DMS153 (cell line): Measurements from ENCODE around the gene RXFP3.
"Not testable (repeated sequence)": the region's sequence is repeated elsewhere in the genome, so short reads cannot be mapped to it uniquely, and the experiment has no call there.

ENCODE experiments used
- DNase-seq: peaks from one replicate; lab custom pipeline; 2025; lab: John Stamatoyannopoulos, UW

RXFP3 gene, protein sequence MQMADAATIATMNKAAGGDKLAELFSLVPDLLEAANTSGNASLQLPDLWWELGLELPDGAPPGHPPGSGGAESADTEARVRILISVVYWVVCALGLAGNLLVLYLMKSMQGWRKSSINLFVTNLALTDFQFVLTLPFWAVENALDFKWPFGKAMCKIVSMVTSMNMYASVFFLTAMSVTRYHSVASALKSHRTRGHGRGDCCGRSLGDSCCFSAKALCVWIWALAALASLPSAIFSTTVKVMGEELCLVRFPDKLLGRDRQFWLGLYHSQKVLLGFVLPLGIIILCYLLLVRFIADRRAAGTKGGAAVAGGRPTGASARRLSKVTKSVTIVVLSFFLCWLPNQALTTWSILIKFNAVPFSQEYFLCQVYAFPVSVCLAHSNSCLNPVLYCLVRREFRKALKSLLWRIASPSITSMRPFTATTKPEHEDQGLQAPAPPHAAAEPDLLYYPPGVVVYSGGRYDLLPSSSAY

DNA sequence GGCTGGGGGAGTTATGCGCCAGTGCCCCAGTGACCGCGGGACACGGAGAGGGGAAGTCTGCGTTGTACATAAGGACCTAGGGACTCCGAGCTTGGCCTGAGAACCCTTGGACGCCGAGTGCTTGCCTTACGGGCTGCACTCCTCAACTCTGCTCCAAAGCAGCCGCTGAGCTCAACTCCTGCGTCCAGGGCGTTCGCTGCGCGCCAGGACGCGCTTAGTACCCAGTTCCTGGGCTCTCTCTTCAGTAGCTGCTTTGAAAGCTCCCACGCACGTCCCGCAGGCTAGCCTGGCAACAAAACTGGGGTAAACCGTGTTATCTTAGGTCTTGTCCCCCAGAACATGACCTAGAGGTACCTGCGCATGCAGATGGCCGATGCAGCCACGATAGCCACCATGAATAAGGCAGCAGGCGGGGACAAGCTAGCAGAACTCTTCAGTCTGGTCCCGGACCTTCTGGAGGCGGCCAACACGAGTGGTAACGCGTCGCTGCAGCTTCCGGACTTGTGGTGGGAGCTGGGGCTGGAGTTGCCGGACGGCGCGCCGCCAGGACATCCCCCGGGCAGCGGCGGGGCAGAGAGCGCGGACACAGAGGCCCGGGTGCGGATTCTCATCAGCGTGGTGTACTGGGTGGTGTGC lies at the start of gene RXFP3:
TSS of gene RXFP3 (plus strand) at position 6 of the 636 bp plus-strand sequence. CDS start at position 361, 355 bp downstream.
- no peak for DNase-seq

DNA sequence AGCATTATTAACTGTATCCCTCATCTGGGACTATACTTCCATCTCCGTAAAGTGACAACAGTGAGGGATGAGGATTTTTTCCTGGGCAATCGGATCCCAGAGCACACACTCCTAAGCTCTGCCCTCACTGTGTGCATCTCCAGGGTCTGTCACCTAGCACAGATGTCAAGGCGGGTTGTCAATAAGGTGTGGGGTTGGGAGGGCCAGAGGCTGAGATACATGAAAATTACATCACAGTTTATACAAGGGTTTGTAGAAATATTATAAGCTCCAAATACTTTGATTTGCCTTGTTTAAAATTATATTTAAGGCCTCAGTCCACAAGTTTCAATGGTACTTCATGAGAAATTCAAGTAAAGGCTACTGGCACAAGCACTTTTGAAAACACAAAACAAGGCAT lies 48.9 kb upstream of the RXFP3 start:
- DNase-seq: no peak

DNA sequence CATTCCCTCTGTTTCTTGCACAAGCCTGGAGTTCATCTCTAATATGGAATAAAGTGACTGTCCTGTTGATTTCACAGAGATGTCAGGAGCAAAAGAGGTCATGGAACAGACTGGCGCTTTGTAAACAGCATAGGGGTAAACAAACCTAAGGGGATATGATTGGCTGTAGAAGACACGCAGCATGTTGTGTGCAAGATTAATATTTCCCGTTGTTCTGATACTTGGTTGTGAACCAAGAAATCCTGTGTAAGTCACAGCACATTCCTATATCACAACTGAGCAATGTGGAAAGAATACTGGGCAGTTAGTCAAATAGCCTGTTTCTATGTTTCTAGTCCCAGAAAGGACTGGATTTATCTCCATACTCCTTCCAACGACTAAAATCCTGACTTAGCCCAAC lies 47.6 kb upstream of the RXFP3 start:
- no peak for DNase-seq

DNA sequence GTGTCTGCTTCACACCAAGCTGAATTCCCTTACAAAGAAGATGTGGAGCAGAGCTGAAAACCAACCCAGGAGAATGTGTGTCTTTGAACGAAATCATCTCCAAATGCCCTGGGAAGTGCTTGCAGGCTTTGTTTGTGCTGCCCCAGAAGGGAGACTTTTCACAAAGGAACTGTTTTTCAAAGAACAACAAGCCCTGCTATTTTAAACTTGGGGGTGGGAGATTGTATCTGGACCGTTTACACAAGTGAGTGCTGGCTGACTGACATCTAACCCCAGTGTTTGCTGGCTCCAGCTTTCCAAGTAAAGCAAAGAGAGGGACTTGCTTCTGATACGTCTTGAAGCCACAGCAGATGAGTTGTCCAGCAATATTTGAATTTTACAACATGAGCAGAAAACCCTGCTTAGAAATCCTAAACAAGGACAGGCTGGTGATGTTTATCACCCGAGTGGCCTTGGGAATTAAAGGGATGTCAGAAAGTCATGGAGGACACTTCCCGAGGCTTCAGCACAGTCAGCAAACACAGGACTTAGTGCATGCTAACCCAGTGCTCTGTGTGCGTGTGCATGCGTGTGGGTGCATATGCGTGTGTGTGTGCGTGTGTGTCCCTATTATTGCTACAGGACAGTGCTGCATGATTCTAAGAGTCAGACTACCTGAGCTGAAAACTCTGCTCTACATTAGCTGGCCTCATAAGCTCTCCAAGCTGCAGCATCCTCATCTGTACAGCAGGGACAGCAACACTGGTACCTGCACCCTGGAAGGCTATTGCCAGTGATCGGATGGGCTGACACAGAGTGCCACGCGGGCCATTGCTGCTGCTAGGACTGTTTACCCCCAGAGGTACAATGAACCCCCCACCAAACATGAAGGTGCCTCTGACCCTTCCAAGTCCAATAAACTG lies 45.8 kb upstream of the RXFP3 start:
- no peak for DNase-seq

DNA sequence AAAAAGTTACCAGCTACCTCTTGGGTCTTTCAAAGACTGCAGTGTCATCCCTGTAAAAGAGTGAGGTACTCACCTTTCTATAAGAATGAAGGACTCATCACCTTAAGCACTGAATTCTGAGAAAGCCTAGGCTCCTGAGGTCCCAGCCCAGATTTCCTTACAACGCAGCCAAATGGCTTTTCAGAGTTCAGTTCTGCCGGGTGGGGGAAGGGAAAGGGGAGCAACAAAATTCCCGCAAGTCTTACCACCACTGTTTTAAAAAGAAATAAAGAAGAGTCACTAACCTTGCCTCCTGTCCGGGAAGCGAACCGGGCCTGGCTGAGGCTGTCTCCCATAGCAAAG lies 44.8 kb upstream of the RXFP3 start:
- DNase-seq: no peak

DNA sequence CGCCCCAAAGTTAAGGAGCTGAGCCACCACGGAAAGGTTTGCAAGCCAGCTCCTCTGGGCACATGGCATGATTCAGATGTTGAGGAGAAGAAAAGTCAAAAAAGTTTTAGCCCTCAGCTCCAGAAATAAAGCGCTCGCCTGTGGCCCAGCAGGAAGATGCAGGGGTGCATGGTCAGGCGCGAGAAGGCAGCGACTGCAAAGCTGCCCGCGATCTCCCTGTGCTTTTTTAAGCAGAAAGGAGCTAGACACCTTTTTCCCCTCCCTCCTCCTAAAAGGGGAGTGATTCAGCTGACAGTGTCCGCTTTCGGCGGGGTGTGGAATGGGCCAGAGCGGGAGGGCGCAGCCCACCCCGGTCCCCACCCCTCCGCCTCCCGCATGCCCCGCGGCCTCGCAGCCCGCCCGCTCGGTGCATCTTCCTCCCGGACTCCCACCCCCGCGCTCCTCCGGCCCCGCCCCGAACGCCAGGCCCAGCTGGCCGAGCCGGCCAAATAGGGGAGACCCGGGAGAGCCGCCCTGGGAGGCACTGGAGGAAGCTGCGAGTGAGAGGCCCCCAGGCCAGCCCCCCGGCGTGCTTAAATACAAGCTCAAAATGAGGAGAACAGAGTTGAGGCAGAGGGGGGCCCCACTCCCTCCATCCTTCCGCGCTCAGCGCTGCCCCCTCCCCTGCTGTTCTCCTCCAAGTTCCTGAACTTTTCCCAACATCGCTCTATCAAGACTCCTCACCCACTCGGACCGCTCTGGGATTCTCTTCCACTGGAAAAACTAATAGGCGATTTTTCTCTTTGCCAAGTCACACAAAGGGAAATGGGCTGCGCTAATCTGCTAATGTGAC lies 44.2 kb upstream of the RXFP3 start, which contains the start of gene ADAMTS12:
TSS of gene ADAMTS12 (minus strand) at position 203 of the 832 bp plus-strand sequence. CDS start at position 69, 134 bp downstream.
- no peak for DNase-seq

DNA sequence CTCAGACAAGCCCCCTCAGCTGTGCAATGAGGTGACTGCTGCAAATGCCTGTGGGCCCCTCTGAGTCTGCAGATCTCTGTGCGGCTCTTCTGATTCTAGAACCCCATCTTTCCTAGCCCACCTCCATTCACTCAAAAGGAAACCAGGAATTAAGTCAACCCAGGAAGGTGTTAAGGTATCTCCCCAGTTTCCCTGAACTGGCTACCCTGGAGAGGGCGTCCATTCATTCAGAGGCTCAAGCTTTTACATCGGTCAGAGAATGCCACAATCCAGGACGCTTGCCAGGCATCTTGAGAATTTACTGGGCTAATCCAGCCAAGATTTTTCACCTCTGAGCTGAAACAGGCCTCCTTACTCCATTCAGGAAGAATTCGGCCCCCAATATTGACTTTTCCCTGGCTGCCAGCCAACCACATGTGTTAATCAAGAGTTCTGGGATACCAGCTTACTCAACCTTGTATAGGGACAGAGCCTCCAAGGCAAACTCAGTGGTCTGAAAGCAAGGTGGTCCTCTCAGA lies 43.5 kb upstream of the RXFP3 start:
- no peak for DNase-seq

DNA sequence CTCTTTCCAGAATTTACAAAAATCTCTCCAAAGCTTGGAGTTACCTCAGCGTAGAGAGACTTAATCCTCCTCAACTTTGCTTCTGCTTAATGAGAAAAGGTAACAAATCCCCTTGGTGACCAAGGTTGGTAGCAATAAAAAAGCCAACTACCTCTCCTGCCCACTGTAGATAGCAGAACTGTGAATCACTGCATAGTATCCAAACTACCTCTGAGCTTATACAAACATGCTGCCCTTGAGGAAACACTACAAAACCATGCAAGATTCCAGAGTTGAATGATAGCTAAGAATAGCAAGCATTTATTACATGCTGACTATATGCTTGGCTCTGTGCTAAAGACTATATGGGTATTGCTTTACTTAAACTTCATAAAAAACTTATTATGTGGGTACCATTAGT lies 41.6 kb upstream of the RXFP3 start:
- no peak for DNase-seq

DNA sequence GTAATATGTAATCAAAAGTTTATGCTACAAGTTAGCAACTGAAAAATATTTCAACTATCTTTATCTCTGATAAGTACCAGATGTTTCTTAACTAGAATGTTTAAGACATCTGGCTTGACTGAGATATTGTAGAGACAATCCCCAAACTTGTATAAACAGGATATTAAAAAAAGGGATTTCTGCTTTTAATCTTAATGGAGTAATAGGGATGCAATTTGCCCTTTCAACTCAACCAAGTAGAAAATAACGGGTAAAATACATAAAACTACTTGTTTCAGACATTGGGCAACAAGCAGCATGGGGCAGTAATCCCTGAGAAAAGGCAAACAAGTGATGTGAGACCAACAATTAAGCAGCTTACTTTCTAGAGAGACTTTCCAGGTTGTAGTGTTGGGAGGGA lies 35.0 kb upstream of the RXFP3 start:
- DNase-seq: no peak

DNA sequence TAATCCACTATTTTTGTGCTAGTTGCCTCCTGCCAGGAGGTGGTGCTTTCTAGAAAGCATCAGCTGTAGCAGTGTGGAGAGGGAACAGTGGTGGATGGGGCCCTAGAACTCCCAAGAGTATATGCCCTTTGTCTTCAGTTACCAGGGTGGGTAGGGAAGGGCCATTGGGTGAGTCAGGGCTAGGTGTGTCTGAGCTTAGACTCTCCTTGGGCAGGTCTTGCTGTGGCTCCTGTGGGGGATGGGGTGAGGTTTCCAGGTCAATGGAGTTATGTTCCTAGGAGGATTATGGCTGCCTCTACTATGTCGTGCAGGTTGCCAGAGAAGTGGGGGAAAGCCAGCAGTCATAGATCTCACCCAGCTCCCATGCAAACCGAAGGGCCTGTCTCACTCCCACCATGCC lies 33.1 kb upstream of the RXFP3 start:
- no peak for DNase-seq

DNA sequence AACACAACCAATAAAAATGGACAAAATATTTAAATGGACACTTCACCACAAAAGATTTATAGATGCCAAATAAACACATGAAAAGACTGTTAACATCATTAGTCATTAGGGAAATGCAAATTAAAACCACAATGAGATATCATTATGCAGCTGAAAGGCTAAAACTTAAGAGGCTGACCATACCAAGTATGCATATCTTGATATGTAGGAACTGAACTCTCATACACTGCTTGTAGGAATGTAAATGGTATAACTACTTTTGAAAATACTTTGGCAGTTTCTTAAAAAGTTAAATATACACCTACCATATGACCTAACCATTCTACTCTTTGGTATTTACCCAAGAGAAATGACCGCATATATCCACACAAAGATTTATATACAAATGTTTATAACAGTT lies 30.8 kb upstream of the RXFP3 start:
- DNase-seq: no peak

DNA sequence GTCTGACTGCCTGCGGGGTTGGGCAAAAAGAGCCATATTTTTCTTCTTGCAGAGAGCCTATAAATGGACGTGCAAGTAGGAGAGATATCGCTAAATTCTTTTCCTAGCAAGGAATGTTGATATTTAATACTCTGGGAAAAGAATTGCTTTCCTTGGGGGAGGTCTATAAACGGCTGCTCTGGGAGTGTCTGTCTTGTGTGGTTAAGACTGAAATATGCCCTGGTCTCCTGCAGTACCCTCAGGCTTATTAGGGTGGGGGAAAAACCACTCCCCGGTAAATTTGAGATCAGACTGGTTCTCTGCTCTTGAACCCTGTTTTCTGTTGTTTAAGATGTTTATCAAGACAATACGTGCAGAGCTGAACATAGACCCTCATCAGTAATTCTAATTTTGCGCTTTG lies 29.9 kb upstream of the RXFP3 start:
- not testable (repeated sequence) for DNase-seq

DNA sequence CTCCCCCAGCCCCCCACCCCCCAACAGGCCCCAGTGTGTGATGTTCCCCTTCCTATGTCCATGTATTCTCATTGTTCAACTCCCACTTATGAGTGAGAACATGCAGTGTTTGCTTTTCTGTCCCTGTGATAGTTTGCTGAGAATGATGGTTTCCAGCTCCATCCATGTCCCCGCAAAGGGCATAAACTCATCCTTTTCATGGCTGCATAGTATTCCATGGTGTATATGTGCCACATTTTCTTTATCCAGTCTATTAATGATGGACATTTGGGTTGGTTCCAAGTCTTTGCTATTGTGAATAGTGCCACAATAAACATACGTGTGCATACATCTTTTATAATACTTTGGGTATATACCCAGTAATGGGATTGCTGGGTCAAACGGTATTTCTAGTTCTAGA lies 21.3 kb upstream of the RXFP3 start:
- DNase-seq: not testable (repeated sequence)

DNA sequence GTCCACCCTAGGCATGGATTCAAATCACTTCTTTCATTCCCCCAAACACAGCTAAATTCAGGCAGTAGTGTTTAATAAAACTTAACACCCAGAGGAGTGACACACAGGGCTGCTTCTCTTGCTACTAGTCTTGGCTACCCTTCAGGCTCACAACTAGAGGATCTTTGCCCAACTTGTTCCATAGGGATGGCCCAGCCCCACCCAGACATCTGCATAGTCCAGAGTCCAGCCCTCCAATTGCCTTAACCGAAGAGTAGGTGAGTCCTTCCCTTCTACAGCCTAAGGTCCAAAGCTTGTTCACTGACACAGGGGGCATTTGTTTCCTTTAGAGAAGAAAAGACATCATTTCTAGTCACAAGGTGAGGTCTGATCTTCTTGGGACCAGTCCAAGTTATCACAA lies 15.2 kb upstream of the RXFP3 start:
- DNase-seq: no peak

DNA sequence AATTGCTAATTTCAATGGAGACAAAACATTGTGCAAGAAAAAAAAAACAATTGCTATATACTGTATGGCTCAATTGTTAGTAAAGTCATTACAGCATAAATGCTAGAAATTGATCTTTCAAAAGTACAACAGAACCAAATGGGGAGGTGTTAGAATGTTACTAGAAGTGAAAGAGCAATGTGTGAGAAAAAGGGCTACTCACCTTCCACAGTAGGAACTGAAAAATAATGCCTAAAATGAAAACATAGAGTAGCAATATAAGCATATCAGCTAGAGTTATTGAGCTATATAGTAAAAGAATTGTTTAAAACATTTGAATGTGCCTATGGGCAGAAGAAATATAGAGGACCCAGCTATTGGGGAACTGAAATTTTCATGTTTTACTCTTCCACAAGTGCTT lies 10.9 kb upstream of the RXFP3 start:
- no peak for DNase-seq

DNA sequence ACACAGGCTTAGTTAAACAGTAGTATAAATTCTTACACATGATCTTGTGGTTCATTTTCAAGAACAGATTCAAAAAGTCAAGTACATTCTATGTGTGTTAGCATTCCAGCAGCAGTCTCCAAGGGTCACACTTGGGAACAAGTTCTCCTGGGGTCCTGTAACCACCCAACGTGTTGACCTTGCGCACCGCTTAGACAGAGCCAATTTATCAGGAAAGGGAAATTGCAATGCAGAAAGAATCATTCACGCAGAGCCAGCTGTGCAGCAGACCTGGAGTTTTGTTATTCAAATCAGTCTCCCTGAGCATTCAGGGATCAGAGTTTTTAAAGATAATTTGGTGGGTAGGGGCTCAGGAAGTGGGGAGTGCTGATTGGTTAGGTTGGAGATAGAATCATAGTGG lies 8.5 kb upstream of the RXFP3 start:
- DNase-seq: no peak

DNA sequence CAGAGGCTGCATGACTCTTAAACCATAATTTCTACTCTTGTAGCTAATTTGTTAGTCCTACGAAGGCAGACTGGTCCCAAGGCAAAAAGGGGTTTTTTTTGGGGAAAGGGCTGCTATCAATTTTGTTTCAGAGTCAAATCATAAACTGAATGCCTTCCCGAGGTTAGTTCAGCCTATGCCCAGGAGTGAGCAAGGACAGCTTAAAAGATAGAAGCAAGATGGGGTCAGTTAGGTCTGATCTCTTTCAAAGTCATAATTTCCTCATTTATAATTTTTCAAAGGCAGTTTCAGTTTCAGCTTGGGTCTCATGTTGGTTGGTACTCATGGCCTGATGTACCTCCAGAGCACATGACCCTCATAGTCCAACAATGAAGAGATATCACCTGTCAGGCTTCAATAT lies 7.9 kb upstream of the RXFP3 start:
- no peak for DNase-seq

DNA sequence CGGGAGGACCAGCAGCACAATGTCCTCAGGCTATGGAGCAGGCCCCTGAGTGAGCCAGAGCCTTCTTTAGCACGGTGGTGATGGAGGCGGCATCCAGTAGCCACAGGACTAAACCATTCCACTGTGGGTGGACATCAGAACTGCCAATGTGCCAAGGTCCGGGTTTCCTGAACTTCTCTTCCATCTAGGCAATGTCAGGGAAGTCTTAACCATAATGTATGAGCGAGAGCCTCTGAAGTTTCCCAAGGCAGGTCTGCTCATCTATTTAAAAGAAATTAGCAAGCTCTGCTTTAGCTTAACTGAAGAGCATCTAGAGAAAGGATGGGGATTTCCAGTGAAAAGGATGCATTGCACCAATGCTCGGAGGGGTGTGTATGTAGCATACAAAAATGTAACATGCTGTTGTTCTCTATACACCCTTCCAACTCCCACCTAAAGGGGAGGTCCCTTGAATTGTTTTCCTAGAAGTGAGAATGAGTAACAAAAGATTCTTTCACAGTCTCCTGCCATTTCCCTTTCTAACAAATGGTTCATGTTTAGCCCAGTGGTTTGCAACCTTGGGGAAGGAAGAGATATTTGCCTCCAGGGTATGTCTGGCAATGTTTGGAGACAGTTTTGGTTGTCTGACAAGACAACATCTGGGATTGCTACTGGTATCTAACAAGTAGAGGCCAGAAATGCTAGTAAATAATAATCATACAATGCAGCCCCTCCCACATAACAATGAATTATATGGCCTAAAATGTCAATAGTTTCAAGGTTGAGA lies 6.1 kb upstream of the RXFP3 start:
- DNase-seq: no peak

DNA sequence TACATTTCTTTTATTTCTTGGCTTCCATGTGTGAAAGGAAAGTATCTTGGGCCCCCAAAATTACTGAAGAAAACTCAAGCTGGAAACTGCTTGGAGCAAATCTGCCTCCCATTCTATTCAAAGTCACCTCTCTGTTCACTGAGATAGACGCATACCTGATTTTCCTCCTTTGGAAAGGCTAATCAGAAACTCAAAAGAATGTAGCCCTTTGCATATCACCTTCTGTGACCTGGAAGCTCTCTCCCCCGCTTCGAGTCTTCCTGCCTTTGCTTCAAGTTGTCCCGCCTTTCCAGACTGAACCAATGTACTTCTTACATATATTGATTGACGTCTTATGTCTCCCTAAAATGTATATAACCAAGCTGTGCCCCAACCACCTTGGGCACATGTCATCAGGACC lies 5.0 kb upstream of the RXFP3 start:
- DNase-seq: no peak

DNA sequence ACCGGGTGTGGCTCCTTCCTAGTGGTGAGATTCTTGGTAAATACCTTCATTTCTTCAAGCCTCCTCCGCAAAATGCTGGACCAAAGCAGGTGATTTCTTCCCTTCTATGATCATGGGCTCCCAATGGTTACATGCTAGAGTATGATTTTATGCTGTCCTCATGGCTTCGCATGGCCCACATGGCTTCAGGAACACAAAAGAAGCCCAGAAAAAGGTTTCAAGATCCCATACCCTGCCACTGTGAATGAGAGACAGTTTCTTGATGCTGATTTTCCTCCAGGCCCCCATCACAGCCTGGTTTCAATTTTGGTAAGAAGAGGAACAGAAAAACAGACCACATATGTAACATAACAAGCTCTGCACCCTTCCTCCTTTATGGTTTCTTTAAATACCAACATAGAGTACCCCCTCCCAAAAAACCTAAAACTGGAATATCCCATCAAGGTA lies 2.4 kb upstream of the RXFP3 start:
- no peak for DNase-seq

DNA sequence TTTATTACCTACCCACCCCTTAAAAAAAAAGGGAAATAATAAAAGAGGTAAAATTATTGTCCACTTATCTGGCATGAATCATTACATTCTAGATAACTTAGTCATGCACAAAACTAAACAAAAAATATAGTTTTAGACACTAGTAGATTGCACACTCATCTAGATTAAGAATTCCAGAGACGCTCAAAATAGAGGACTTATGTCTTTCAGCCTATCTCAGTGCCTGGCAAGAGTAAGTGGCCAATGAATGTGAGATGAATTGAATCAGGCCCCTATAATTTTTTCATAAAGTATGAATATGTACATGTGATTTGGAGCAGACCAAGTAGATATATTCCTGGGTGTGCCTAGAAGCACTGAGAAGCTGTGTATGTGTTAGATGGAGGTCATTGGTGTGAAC lies 2.0 kb upstream of the RXFP3 start:
- DNase-seq: no peak
